ENCODE results near the gene MAPK4.
"Not testable (repeated sequence)": the region's sequence is repeated elsewhere in the genome, so short reads cannot be mapped to it uniquely, and the experiment has no call there.

MAPK4 gene

DNA sequence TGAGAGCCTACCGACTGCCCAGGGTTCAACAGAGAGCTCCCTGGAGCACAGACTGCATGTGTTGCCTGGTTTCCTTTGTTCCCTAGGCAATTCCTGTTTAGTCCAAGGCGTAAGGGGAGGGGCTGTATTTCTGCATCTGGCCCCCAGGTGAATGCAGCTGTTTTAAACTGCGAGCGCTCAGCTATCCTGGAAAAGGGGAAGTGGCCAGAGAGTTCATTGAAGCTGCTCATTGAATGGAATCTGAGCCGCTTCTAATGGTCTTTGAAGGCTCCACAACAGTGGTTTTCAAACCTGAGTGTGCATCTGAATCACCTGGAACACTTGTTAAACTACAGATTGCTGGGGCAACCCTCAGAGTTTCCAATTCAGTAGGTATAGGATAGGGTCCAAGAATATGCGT, 18.1 kb downstream of the MAPK4 start:
- no peak for DNase-seq

DNA sequence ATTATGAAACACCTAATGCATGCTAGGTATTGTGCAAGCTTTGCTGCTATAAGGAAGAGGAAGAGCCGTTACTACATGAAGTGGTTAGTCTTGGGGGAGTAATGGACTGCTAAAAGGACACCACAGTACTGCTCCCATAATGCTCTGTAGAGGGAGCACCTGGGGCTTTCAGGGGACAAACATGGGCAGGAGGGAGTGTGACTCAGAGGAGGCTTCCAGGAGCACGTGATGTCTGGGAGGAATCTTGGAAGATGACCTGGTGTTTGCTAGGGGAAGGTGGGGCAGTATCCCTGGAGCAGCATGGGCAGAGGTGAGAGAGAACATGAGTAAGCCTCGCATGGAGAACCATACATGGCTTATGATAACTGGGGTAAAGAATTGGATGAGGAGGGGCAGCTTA, 18.8 kb downstream of the MAPK4 start:
- no peak for DNase-seq

DNA sequence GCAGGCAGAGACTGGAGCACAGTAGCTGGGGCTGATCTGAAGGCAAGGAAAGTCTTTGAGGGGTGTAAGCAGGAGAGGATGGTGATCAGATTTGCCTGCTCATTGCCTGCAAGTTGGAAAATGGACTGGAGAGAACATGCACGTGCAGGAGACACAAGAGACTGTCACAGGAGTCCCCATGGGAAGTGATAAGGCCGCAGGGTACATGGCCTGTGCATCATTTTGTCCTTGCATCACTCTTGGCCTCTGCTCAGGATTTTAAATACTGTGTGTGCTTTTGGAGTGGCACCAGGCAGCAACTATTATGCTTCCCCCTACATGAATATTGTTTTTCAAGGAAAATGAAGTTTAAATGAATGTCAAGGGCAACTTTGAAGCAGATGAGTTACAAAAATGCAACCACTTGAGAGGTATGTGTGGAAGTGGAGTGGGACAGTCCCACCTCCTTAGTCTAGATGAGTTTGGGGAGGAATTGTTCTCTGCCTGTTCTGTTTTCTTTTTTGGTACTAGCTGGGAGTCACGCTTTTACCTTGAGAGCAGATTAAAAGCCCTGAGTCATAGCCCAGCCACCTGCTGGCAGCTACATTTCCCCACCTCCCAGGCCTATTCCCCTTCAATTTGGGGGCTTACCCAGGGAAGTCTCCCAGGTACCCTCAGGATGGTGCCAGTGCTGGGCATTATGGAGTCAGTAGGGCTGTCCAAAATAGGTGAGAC, 19.3 kb downstream of the MAPK4 start:
- no peak for DNase-seq

DNA sequence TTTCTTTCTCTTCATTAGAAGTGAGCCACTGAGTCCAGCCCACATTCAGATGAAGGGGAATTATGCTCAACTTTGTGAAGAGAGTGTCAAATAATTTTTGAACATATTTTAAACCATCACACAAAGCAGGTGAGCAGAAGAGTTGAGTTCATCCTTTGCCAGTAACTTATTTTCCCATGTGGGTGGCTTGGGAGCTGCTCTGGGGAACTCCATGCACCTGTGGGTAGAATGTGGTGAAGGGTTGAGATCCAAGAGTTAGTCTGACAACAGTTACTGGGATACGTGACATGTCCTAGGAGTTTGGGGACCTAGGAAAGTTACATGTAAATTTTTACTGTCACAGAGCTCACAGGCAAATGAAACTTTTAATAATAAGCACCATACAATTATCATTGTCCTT, 21.6 kb downstream of the MAPK4 start:
- DNase-seq: no peak

DNA sequence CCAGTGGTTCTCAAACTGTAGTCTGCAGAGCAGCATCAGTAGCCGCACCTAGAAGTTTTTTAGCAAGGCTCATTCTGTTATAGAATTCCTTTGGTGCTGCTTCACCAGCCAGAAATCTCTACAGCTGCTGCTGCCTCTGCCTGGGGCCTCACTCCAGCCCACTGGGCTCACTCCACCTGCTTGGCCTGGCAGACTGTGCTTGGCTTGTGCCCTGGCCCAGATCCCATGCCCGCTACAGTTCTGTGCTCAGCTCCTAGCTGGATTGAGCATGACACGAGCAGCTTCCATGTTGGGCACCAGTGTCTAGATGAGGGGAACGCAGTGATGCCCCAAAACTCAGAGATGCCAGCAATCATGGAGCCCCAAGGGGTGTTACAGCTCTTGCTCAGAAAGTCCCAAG, 22.6 kb downstream of the MAPK4 start:
- DNase-seq: no peak

DNA sequence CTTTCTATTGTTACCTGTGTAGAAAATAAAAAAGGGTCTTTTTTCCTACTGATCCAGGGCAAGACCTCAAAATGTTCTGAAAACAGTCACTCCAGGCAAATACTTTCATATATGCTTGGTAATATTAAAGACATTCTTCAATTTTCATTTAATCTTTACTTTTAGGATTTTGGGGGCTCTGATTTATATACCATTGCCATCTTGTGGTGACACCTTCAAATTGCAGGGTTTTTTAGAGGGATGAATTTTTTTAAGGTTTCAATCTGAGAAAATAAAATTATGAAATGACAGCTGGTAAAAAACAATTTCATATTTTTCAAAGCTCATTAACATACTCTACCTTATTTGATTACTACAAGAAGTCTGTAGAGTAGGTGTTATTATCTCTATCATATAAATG, 26.8 kb downstream of the MAPK4 start:
- DNase-seq: no peak

DNA sequence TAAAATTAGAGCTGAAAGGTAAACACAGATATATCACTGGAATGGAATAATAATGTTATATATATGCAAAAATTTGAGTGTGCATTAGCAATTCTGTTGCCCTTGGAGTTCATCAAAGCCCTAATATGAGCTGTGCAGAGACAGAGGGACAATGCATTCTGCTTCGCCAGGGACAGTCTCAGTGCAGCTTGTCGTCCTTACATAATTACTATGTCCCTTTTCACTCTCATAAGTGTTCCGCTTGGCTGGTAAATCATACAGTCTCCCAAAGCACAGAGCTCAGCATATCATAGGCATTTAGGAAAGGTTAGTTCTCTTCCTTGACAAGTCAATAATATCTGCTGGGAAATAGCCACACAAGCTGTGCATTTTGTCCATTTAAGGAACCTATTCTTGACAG, 30.7 kb downstream of the MAPK4 start:
- no peak for DNase-seq

DNA sequence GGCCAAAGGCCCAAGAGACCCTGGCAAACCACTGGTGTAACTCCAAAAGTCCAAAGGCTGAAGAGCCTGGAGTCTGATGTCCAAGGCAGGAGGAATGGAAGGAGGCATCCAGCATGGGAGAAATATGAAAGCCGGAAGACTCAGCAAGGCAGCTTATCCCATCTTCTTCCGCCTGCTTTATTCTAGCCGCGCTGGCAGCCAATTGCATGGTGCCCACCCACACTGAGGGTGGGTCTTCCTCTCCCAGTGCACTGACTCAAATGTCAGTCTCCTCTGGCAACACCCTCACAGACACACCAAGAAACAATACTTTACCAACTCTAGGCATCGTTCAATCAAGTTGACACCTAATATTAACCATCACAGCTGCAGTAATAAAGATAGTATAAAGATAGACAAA, 34.1 kb downstream of the MAPK4 start:
- no peak for DNase-seq

DNA sequence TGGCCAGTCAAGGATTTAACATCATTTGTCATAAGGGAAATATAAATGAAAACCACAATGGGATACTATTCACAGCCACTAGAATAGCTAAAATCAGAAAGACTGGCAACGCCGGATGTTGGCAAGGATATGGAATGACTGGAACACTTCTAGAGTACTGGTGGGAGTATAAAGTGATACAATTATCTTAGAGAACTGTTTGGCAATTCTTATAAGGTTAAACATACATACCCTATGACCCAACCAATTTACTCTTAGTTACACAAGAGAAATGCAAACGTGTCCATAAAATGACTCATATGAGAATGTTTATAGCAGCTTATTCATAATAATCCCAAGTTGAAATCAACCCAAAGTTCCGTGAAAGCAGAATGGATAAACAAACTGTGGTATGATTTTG, 35.1 kb downstream of the MAPK4 start:
- no peak for DNase-seq

DNA sequence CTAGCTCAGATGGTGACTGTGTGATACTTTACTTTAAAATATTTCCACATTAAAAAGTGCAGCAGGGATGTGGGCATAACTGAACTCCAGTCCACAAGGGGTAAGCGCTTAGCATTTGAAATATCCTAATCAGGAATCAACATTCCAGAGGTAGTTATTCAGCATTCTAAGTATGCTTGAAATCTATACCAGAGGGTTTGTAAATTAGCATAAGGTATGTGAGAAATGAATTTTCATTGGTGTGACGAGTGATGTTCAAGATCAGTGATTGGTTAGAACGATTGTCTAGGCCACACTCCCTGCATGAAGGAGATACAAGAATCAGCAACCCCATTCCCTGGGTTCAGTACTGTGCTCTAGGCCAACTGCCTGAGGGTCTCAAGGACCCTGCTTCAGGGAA, 42.6 kb downstream of the MAPK4 start:
- DNase-seq: no peak

DNA sequence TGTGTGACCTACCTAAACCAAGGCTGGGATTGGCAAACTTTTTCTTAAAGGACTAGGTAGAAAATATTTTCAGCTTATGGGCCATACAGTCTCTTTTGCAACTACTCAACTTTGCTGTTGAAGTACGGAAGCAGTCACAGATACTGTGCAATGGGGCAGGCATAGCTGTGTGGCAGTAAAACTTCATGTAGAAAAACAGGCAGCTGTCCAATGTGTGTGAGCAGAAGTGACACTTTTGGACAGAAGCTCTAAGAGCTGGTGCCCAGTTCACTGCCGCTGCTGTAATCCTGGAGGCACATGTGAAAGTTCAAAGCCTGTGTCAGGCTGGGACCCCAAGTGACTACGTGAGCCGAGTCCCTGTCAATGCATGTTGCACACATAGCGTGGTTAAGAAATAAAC, 46.7 kb downstream of the MAPK4 start:
- DNase-seq: no peak

DNA sequence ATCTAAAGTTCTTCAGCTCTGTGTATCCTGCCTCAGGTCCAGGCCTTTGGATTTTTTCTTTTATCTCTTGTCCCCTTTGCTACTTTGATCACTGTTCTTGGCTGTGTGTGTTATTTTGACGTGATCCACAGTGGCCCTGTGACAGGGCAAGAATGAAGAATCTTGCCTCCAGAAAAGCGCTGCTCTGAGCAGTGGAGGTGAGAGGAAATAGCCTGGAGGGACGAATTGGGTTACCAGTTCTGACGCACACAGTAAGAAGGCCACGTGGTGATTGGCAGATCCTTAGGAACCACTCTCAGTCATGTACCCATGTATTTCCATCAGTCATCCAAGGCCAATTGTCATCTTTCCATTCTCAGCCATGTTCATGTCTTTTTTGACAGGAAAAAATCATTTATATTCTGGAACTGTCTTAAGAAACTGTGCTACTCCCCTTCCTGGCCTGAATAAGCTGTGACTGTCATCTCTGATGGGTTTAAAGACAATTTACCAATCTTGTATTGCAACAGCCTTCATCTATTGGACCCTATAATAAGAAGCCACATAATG, 47.6 kb downstream of the MAPK4 start:
- no peak for DNase-seq

DNA sequence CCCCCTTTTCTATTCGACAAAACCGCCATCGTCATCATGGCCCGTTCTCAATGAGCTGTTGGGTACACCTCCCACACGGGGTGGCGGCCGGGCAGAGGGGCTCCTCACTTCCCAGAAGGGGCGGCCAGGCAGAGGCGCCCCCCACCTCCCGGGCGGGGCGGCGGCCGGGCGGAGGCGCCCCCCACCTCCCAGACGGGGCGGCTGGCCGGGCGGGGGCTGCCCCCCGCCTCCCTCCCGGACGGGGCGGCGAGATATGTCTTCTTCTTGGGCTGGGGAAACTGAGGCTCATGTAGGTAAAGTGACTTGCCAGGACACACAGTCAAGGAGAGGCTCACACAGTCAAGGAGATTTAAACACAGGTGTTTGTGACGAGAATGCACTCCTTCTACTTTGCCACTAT, 49.3 kb downstream of the MAPK4 start:
- not testable (repeated sequence) for DNase-seq

DNA sequence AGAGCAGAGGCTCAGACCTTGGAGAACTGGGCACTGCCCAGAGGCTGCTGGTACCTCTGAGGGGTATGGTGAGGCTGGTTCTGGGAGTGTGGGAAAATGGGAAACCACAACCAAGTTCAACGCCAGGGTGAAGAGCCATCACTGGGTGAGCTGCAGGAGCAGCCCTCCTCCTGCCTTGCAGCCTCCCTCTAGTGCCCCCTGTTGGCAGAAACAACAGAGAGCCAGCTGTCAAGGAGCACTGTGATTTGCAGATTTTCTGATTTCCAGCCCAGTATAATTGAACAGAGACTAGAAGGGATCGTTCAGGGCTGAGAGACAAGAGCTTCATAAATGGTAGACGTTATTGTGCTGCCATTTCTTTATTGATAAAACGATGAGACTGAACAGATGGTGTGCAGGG, 50.5 kb downstream of the MAPK4 start:
- no peak for DNase-seq

DNA sequence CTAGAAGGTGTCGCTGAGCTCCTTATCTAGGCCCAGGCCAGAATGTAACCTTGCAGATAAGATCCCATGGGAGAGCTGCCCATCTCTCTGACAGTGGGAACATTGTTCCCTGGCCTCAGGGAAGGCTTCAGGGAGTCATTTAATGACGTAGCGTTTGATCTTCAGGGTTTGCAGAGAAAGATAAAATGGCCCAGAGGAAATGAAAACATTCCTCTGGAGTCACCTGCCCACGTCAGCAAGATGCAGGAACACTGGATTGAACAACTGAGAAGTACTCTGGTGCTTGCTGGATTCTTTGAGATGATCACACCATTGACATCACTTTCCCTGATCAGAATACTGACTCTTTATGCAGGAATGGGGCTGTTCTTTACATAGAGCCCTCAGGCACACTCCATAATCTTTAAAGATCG, 51.6 kb downstream of the MAPK4 start:
- DNase-seq: no peak

DNA sequence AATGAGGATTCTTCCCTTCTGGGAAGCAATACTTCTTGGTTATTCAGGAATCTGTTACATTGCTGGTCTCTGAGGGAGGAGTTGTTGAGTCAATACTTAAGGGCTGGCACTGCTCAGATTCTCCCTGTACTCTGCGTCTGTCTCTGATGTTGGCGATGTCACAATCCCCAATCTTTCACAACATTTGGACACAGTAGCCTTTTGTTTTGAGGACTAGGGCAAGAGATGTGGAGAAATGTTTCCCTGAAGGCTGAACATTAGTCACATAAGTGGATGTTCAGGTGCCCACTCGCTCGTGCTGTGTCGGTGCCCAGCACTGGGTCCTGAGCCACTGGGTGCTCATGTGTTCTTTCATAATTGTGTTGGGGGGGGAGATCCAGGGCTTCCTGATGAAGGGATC, 55.0 kb downstream of the MAPK4 start:
- DNase-seq: no peak

DNA sequence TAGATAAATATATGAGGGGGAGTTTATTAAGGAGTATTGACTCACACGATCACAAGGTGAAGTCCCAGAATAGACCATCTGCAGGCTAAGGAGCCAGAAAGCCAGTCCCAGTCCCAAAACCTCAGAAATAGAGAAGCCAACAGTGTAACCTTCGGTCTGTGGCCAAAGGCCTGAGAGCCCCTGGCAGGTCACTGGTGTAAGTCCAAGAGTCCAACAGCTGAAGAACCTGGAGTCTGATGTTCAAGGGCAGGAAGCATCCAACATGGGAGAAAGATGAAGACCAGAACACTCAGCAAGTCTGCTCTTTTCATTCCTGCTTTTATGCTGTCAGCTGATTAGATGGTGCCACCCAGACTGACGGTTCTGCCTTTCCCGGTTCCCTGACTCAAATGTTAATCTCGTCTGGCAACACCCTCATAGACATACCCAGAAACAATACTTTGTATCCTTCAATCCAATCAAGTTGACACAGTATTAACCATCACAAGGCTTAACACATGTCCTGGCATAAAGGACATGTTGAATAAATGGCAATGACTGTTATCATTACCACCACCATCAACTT, 56.7 kb downstream of the MAPK4 start:
- DNase-seq: no peak

DNA sequence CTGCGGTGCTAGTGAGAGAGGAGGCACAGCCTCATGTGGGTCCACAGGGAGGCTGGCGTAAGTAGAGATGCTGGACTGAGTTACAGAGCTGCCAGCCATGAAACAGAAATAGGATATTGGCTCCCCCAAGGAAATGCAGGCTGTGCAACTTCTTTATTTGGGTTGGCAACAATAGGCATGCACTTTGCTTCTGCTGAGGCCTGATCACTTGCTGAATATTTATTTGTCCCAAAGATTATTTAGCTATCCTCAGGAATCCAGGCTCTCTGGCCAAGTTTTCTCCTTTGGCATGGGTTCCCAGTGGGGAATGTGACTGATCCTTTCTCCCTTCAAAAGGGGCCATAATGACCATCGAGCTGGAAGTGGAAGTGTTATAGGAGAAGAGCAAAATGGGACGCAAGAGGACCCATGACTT, 60.0 kb downstream of the MAPK4 start:
- no peak for DNase-seq

DNA sequence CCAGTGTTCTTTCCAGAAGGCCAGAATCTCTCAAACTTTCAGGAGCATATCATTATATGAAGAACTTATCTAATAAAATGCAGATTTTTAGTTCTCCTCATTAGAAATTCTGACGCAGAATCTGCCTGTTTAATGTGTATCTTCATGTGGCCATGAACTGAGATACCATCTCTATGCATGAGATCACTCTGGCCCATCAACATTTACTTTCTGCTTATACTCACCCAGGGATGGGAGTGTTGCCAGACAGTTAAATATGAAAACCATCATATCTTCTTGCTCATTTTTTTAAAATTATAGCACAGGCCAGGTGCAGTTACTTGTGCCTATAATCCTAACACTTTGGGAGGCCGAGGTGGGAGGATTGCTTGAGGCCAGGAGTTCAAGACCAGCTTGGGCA, 60.4 kb downstream of the MAPK4 start:
- no peak for DNase-seq

DNA sequence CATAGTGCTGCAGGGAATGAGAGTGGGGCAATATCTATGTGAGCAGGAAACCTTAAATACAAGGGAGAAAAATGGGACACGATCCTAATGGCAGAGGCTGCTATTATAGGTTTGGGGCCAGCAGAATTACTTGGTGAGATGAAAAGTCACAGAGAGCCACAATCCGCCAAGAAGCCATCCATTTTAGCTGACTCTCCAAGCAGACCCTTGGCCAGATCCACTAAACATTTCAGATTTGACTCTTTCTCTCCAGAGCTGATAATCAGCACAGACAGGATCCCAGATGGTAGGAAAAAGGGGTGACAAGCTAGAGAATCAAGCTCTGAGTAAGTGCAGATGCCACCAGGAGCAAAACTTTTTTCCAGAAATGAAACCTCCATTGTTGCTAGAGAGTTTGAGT, 61.5 kb downstream of the MAPK4 start:
- DNase-seq: no peak

DNA sequence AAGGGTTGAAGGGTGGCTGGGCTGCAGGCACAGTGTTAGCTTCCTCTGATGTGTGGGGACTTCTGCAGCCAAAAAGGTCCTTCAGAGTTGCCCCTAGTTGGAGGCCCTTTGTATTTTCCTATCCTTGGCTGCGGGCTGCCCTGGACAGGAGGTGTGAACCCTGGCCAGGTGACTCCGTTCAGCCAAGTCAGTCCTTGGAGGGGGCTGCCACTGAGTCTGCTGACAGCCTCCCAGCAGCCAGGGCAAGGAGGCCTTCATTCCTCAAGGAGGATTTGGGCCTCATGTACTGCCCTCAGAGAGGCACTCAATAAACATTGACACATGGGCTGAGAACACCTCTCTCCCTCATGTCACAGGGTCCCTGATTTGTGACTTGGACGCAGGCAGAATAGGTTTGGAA, 62.4 kb downstream of the MAPK4 start:
- no peak for DNase-seq

DNA sequence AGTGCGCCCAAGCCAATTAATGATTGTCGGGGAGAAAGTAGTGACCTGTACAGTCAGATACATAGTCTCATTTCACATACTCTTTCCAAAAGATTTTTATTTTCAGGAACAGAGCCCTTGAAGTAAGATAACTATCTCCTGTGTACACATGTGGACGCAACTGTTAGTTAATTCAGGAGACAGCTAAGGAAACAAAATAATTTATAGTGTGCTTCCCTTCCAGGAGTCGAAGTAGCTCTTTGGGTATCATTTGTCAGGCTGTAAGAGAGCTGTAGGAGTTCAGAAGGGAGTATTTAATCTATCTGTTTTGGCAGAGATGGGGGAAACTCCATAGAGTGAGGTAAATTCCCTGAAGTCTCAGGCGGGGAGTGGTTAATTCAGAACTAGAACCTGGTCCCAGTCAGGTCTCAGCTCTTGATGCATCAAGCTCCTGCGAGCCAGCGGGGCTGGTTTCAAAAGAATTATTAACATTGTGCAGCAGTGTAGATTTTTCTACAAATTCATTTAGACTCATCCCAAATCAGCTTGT, 63.0 kb downstream of the MAPK4 start:
- no peak for DNase-seq

DNA sequence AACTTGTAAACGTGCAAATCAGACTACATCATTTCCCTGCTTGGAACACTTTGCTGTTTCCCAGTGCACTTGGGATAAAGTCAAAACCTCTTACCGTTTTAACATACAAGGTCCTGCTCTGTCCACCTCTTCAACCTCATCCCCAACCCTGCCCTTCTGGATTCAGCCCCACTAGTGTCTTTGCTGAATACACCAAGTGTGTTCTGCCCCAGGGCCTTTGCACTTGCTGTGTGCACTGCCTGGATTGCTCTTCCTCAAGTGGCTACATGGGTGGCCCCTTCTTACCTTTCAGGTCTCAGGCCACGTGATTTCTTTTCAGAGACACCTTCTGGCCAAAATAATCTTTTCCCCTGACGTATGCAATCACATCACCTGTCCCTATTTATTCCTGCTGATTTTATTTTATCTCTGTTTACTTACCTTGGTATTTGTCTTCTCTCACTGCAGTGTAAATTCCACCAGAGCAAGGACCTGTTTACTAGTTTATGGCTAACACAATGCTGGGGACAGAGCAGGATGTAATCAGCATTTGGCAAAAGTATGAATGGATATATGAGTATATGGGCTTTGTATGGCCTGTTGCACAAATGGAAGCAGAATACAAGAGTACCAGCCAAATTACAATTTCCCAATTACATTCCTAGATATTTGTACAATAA, 63.9 kb downstream of the MAPK4 start:
- no peak for DNase-seq

DNA sequence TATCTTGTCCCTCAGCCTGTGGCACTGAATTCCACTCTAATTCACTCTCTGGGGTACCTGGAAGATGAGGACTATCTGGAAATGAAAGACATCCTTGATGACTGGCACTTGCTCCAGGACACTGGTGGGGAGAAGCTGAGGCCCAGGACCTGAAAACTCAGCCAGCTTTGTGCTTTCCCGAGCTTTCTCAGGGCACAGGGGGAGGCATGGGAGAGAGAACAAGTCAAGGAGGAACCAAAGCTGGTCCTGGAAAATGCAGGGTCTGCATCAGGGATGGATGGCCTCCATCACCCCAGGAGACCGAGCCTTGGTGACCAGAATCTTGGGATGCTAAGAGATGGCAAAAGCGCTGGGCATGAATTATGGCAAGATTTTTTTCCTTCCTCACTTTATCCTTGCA, 65.1 kb downstream of the MAPK4 start:
- no peak for DNase-seq

Data from activated gamma-delta T cell (primary cell).